H1 (cell line): ENCODE results near the gene HES7. TPM values are rescaled to one million over a fixed set of nuclear protein-coding genes. Genes with fewer than 3 reads are reported as not detected.

Experiments used
- CTCF ChIA-PET: fragments of 300-600 bp; sonication (Branson Sonifier 250); formaldehyde crosslinking; loops from one replicate; lab custom pipeline; 2021; ENCODE audit not compliant: partially characterized antibody; lab: Charles Lee
- POLR2A ChIA-PET: fragments of 300-600 bp; sonication (Branson Sonifier 250); formaldehyde crosslinking; loops from one replicate; lab custom pipeline; 2021; ENCODE audit warnings: inconsistent platforms; ENCODE audit not compliant: partially characterized antibody; lab: Charles Lee
- DNase-seq, 2 experiments: peaks; one replicate each; pipeline versions ENCODE4 v3.0.0 to v3.0.0-alpha.2; 2010 to 2022; ENCODE audit warnings: low spot score in 2 of 2, low read depth in 1 of 2, mixed read lengths in 1 of 2
- FAIRE-seq: peaks from 2 replicates; lab custom pipeline; 2011; peaks lifted over from hg19 to GRCh38; lab: Jason Lieb, UNC
- H2AFZ ChIP-seq: 2 replicates; pipeline ENCODE4 v1.8.1; 2012; ENCODE audit warnings: low read length, inconsistent platforms
- H2AK5ac ChIP-seq: 2 replicates; pipeline ENCODE4 v1.6.1; 2013; ENCODE audit warnings: low read depth, low read length
- H2BK120ac ChIP-seq: replicated peaks from 2 replicates; pipeline ENCODE3; 2013; ENCODE audit warnings: low read depth, low read length, inconsistent platforms
- H2BK12ac ChIP-seq: 2 replicates; pipeline ENCODE4 v1.6.1; 2013; ENCODE audit warnings: low read depth, low read length
- H2BK15ac ChIP-seq: 2 replicates; pipeline ENCODE4 v1.6.1; 2013; ENCODE audit warnings: low read length
- H2BK20ac ChIP-seq: 2 replicates; pipeline ENCODE4 v1.6.1; 2013; ENCODE audit warnings: low read length
- H2BK5ac ChIP-seq: 2 replicates; pipeline ENCODE4 v1.6.1; 2013; ENCODE audit warnings: low read depth, low read length
- H3K14ac ChIP-seq: 2 replicates; pipeline ENCODE4 v1.6.1; 2013; ENCODE audit warnings: inconsistent platforms; ENCODE audit not compliant: insufficient read length
- H3K18ac ChIP-seq: 2 replicates; pipeline ENCODE4 v1.6.1; 2013; ENCODE audit warnings: low read length; ENCODE audit errors: extremely low read depth
- H3K23ac ChIP-seq: 2 replicates; pipeline ENCODE4 v1.6.1; 2013; ENCODE audit warnings: inconsistent platforms; ENCODE audit not compliant: insufficient read length
- H3K23me2 ChIP-seq: 2 replicates; pipeline ENCODE4 v1.6.1; 2013; ENCODE audit warnings: low read depth, low read length
- H3K27ac ChIP-seq: 2 replicates; pipeline ENCODE4 v1.6.1; 2011; ENCODE audit warnings: low read depth, low read length, inconsistent platforms
- H3K27me3 ChIP-seq, 4 experiments: replicated peaks in 1 of 4; 1 replicate in 1 of 4; 2 replicates in 3 of 4; pipeline versions ENCODE4 v1.6.1 to v1.8.1; 2011 to 2013; ENCODE audit warnings: low read length in 3 of 4, mild to moderate bottlenecking in 3 of 4, inconsistent platforms in 2 of 4, mixed read lengths in 2 of 4, moderate library complexity in 1 of 4; ENCODE audit not compliant: control insufficient read depth in 3 of 4, insufficient read depth in 3 of 4; ENCODE audit errors: extremely low read depth in 1 of 4
- H3K36me3 ChIP-seq, 4 experiments: 2 replicates each; pipeline versions ENCODE4 v1.6.1 to v1.8.1; 2011 to 2013; ENCODE audit warnings: mild to moderate bottlenecking in 4 of 4, low read length in 3 of 4, moderate library complexity in 2 of 4, control low read depth in 1 of 4, inconsistent platforms in 1 of 4; ENCODE audit not compliant: insufficient read depth in 4 of 4, control insufficient read depth in 2 of 4
- H3K4ac ChIP-seq: replicated peaks from 2 replicates; pipeline ENCODE3; 2013; ENCODE audit warnings: low read length, low read depth, mixed read lengths, inconsistent platforms; ENCODE audit not compliant: insufficient read length
- H3K4me1 ChIP-seq, 4 experiments: replicated peaks in 1 of 4; 1 replicate in 1 of 4; 2 replicates in 3 of 4; pipeline versions ENCODE4 v1.6.1 to v1.8.1; 2011 to 2013; ENCODE audit warnings: low read length in 3 of 4, inconsistent platforms in 2 of 4, mixed read lengths in 1 of 4; ENCODE audit not compliant: insufficient read depth in 4 of 4, control insufficient read depth in 3 of 4
- H3K4me2 ChIP-seq, 2 experiments: 2 replicates each; pipeline versions ENCODE4 v1.6.1 to v1.8.1; 2011 to 2013; ENCODE audit warnings: low read depth in 2 of 2, low read length in 2 of 2, control low read depth in 1 of 2, inconsistent platforms in 1 of 2, mild to moderate bottlenecking in 1 of 2; ENCODE audit not compliant: insufficient read depth in 1 of 2
- H3K4me3 ChIP-seq, 4 experiments: fragments of 200-600, 300-600 bp in 1 of 4; sonication (generic), shearing (Covaris generic), sonication (Bioruptor Twin) in 1 of 4; 2 replicates each; pipeline versions ENCODE4 v1.5.1 to v1.8.1; 2011 to 2016; ENCODE audit warnings: low read length in 4 of 4, low read depth in 3 of 4, control low read depth in 2 of 4, inconsistent platforms in 2 of 4, mild to moderate bottlenecking in 2 of 4, mixed read lengths in 1 of 4, moderate library complexity in 1 of 4; ENCODE audit not compliant: insufficient read depth in 2 of 4; ENCODE audit errors: extremely low read depth in 1 of 4
- H3K56ac ChIP-seq: replicated peaks from 2 replicates; pipeline ENCODE3; 2013; ENCODE audit warnings: low read depth, mild to moderate bottlenecking, mixed read lengths, low read length, inconsistent platforms; ENCODE audit not compliant: insufficient read length
- H3K79me1 ChIP-seq: 2 replicates; pipeline ENCODE4 v1.6.1; 2013; ENCODE audit warnings: low read depth, low read length, control low read depth
- H3K79me2 ChIP-seq, 2 experiments: 2 replicates each; pipeline versions ENCODE4 v1.6.1 to v1.8.1; 2012 to 2013; ENCODE audit warnings: low read length in 2 of 2, mild to moderate bottlenecking in 2 of 2, inconsistent platforms in 1 of 2; ENCODE audit not compliant: insufficient read depth in 2 of 2, control insufficient read depth in 1 of 2
- H3K9ac ChIP-seq, 4 experiments: replicated peaks in 1 of 4; 1 replicate in 1 of 4; 2 replicates in 3 of 4; pipeline versions ENCODE4 v1.6.1 to v1.8.1; 2011 to 2013; ENCODE audit warnings: low read depth in 3 of 4, low read length in 3 of 4, control low read depth in 2 of 4, mild to moderate bottlenecking in 2 of 4, moderate library complexity in 2 of 4, inconsistent platforms in 1 of 4; ENCODE audit errors: extremely low read depth in 1 of 4
- H3K9me3 ChIP-seq, 2 experiments: 2 replicates each; pipeline versions ENCODE4 v1.6.1 to v1.8.1; 2012 to 2013; ENCODE audit warnings: mild to moderate bottlenecking in 2 of 2, moderate library complexity in 2 of 2, control low read depth in 1 of 2, inconsistent platforms in 1 of 2, low read depth in 1 of 2, low read length in 1 of 2, mixed read lengths in 1 of 2; ENCODE audit not compliant: insufficient read depth in 2 of 2
- H4K20me1 ChIP-seq, 2 experiments: replicated peaks in 1 of 2; 2 replicates each; pipeline versions ENCODE3 to v1.8.1; 2011 to 2013; ENCODE audit warnings: inconsistent platforms in 2 of 2, low read length in 2 of 2, mild to moderate bottlenecking in 1 of 2; ENCODE audit not compliant: insufficient read depth in 2 of 2, control insufficient read depth in 1 of 2
- H4K5ac ChIP-seq: 2 replicates; pipeline ENCODE4 v1.6.1; 2013; ENCODE audit warnings: low read length, low read depth, mixed read lengths, inconsistent platforms; ENCODE audit not compliant: insufficient read length
- H4K8ac ChIP-seq: 2 replicates; pipeline ENCODE4 v1.8.0; 2013; ENCODE audit warnings: mild to moderate bottlenecking, moderate library complexity, low read length, inconsistent platforms; ENCODE audit not compliant: insufficient read depth; ENCODE audit errors: extremely low read depth
- H4K91ac ChIP-seq: replicated peaks from 2 replicates; pipeline ENCODE3; 2013; ENCODE audit warnings: low read length, mixed read lengths, inconsistent platforms; ENCODE audit not compliant: insufficient read length
- CEBPB ChIP-seq: IDR thresholded peaks from 2 replicates; pipeline ENCODE4 v1.6.1; 2012; ENCODE audit warnings: low read depth, low read length
- CHD1 ChIP-seq: IDR thresholded peaks from 2 replicates; pipeline ENCODE4 v1.6.1; 2012; ENCODE audit warnings: low read depth, low read length, improper control_type of control experiment
- KDM1A ChIP-seq: fragments of 200-600, 300-600 bp; sonication (generic); IDR thresholded peaks from 2 replicates; pipeline ENCODE4 v1.7.1; 2016; ENCODE audit warnings: mild to moderate bottlenecking, low read length, borderline replicate concordance
- POLR2AphosphoS5 ChIP-seq: IDR thresholded peaks from 2 replicates; pipeline ENCODE4 v1.6.1; 2011; ENCODE audit warnings: low read depth, low read length
- RNF2 ChIP-seq: fragments of 200-900, 300-1000 bp; sonication (generic); IDR thresholded peaks from 2 replicates; pipeline ENCODE4 v1.7.1; 2016; ENCODE audit warnings: borderline replicate concordance, low read depth, mild to moderate bottlenecking, antibody characterized with exemption, low read length; ENCODE audit not compliant: poor library complexity, severe bottlenecking; ENCODE audit errors: missing control alignments
- SAP30 ChIP-seq: fragments of 300-600 bp; sonication (generic); IDR thresholded peaks from 2 replicates; pipeline ENCODE4 v1.7.1; 2012; ENCODE audit warnings: low read length, moderate library complexity, mild to moderate bottlenecking, inconsistent platforms; ENCODE audit not compliant: insufficient read depth, insufficient replicate concordance
- SUZ12 ChIP-seq: fragments of 200-600 bp; sonication (generic); IDR thresholded peaks from 2 replicates; pipeline ENCODE4 v1.6.1; 2012; ENCODE audit warnings: mild to moderate bottlenecking, inconsistent platforms, low read length, moderate library complexity, mixed read lengths
- WGBS, 2 experiments: shearing (Covaris generic) in 1 of 2; methylation state at CpG; one replicate each; pipeline versions ENCODE4 v1.1.6 to v1.1.7; 2013 to 2015; ENCODE audit warnings: low lambda C conversion rate in 2 of 2, mixed read lengths in 2 of 2, inconsistent platforms in 1 of 2, low coverage in 1 of 2, missing lambda C conversion rate in 1 of 2; ENCODE audit not compliant: insufficient replicate concordance in 2 of 2, insufficient coverage in 1 of 2, insufficient read length in 1 of 2; ENCODE audit errors: extremely low coverage in 1 of 2, missing lambda C conversion rate in 1 of 2; 5-methylcytosine and 5-hydroxymethylcytosine counted together
- polyA plus RNA-seq, 7 experiments: library from polyadenylated mRNA; depleted of rRNA in 3 of 7; stranded (reverse) in 5 of 7; unstranded in 2 of 7; fragments of >200 nt in 5 of 7; fragments of 200-250 nt in 2 of 7; gene quantifications; 1 replicate in 5 of 7; 2 replicates in 1 of 7; 4 replicates in 1 of 7; pipeline versions ENCODE4 v1.2.1 to v1.2.3, GENCODE V29; 2011 to 2013; ENCODE audit warnings: missing spikeins in 2 of 7, mixed read lengths in 2 of 7
- total RNA-seq: library from RNA; stranded (reverse); fragmentation: NEBNext Ultra II Directional; extraction: Animal tissue kit (Norgen Biotek cat#: 25700); gene quantifications from 2 replicates; pipeline ENCODE4 v1.2.1, GENCODE V29; 2021
- TF ChIP-seq, protein P1 (sequence below): IDR thresholded peaks from 2 replicates; pipeline ENCODE4 v1.6.1; 2012; ENCODE audit warnings: low read length, inconsistent platforms
- TF ChIP-seq, protein P2 (sequence below), 3 experiments: IDR thresholded peaks; 1 replicate in 2 of 3; 2 replicates in 1 of 3; pipeline versions ENCODE4 v1.5.1 to v1.6.1; 2011; ENCODE audit warnings: low read length in 3 of 3, mild to moderate bottlenecking in 3 of 3, inconsistent platforms in 2 of 3, low read depth in 1 of 3, moderate library complexity in 1 of 3; ENCODE audit not compliant: insufficient read depth in 1 of 3; ENCODE audit errors: control extremely low read depth in 1 of 3

HES7 gene
- total and polyA plus RNA-seq, 2 of the 8 experiments (the other 6 are each of a cell fraction or from before 2014, with no cell fraction given) = 0.20 to 0.32 TPM

DNA sequence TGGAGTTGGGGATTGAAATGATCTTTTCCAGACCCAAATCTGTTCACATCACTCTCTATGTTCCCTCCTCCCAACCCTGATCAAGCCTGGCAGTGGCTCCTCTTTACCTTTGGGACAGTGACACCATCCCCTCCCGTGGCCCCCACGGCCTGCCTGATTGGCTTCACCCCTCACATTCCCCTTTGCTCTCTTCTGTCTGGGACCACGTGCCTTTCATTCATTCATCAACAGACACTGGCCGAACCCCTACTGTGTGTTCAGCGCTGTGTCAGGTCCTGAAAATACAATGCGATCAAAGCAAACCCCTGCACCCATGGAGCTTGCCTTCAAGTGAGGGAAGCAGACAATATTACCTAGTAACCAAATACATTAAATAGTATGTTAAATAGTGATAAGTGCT lies 34.2 kb downstream of the HES7 start:
- FAIRE-seq (no peak), DNase-seq (no peak)
- Histone ChIP-seq H3K4me3 (no peak overlapping the region), H2BK15ac (no peak overlapping the region), H2BK12ac (no peak overlapping the region), H3K4me1 (peaks cover 0 to 7% (median under 1%) of the 10 kb centered on the region in 4 experiments; a peak in 5 of 7 replicates), H3K36me3 (no peaks in the 10 kb centered on the region), H2BK120ac (no peak overlapping the region), H3K79me1 (no peaks in the 10 kb centered on the region), H3K23ac (no peak overlapping the region), H2AFZ (no peak overlapping the region), H2AK5ac (no peak overlapping the region), H3K27me3 (peaks cover 0 to 7% (median 2%) of the 10 kb centered on the region in 4 experiments; a peak in 4 of 7 replicates), H2BK5ac (no peak overlapping the region), H3K4ac (no peak overlapping the region), H3K23me2 (no peaks in the 10 kb centered on the region; the same call in 1 of the 2 replicates), H3K27ac (no peak overlapping the region), H4K5ac (no peak overlapping the region), H4K91ac (no peak overlapping the region), H3K9me3 (no peaks in the 10 kb centered on the region), H3K79me2 (no peaks in the 10 kb centered on the region), H3K9ac (no peak overlapping the region), H4K20me1 (no peaks in the 10 kb centered on the region), H2BK20ac (no peak overlapping the region), H4K8ac (no peak overlapping the region), H3K4me2 (no peak overlapping the region), H3K14ac (no peak overlapping the region), H3K18ac (no peak overlapping the region), H3K56ac (no peak overlapping the region)
- ChIA-PET POLR2A (interaction anchor here (0.8 to 1.1 kb wide), 2 partner anchors 14 to 83 kb away, joined by 4 read pairs; no protein-coding TSS in a partner anchor), CTCF (interaction anchor here (1.4 to 13.6 kb wide), 4 partner anchors 13 to 100 kb away, joined by 3 to 501 read pairs (median 194); partner anchors contain the start of gene ALOXE3)
- WGBS, 2 experiments = 80% methylated on average over 6 of the region's 6 CpGs; no CpG with 5 or more reads in 1 of the 2 experiments
- TF ChIP-seq, protein P1, sequence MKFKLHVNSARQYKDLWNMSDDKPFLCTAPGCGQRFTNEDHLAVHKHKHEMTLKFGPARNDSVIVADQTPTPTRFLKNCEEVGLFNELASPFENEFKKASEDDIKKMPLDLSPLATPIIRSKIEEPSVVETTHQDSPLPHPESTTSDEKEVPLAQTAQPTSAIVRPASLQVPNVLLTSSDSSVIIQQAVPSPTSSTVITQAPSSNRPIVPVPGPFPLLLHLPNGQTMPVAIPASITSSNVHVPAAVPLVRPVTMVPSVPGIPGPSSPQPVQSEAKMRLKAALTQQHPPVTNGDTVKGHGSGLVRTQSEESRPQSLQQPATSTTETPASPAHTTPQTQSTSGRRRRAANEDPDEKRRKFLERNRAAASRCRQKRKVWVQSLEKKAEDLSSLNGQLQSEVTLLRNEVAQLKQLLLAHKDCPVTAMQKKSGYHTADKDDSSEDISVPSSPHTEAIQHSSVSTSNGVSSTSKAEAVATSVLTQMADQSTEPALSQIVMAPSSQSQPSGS = no peak
- TF ChIP-seq POLR2AphosphoS5 (no peak), RNF2 (no peak), KDM1A (no peak), CHD1 (no peak), SAP30 (no peak), CEBPB (no peak), SUZ12 (no peak)
- TF ChIP-seq, protein P2, sequence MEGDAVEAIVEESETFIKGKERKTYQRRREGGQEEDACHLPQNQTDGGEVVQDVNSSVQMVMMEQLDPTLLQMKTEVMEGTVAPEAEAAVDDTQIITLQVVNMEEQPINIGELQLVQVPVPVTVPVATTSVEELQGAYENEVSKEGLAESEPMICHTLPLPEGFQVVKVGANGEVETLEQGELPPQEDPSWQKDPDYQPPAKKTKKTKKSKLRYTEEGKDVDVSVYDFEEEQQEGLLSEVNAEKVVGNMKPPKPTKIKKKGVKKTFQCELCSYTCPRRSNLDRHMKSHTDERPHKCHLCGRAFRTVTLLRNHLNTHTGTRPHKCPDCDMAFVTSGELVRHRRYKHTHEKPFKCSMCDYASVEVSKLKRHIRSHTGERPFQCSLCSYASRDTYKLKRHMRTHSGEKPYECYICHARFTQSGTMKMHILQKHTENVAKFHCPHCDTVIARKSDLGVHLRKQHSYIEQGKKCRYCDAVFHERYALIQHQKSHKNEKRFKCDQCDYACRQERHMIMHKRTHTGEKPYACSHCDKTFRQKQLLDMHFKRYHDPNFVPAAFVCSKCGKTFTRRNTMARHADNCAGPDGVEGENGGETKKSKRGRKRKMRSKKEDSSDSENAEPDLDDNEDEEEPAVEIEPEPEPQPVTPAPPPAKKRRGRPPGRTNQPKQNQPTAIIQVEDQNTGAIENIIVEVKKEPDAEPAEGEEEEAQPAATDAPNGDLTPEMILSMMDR (IDR thresholded peaks at IDR 0.05; ENCODE audit: control extremely low read depth in 1 of 3, insufficient read depth in 1 of 3, low read depth in 1 of 3, low read length in 3 of 3) = no peak
